ENCODE data around the gene RNF175.
"Not testable (repeated sequence)": the region's sequence is repeated elsewhere in the genome, so short reads cannot be mapped to it uniquely, and the experiment has no call there.

Gene RNF175

GRCh38 chr4:153669838-153670237, 90.0 kb downstream of the RNF175 start:
- DNase-seq: no peak

- DNase-seq: no peak
Measured at GRCh38 chr4:153668647-153669046, 91.2 kb downstream of the RNF175 start.

- not testable (repeated sequence) for DNase-seq
Measured at GRCh38 chr4:153666505-153666904, 93.3 kb downstream of the RNF175 start.

DNA sequence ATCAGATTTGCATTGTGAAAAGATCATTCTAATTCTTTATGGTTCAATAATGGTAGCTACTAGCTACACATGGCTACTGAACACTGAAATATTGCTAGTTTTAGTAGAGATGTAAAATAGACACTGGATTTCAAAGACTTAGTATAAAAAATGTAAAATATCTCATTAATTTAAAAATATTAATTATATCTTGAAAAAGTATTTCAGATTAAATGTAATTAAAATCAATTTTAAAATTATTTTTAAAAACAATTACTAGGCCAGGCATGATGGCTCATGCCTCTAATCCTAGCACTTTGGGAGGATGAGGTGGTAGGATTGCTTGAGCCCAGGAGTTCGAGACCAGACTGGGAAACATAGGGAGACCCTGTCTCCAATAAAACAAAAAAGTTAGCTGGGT, 96.2 kb downstream of the RNF175 start:
- no peak for DNase-seq

DNA sequence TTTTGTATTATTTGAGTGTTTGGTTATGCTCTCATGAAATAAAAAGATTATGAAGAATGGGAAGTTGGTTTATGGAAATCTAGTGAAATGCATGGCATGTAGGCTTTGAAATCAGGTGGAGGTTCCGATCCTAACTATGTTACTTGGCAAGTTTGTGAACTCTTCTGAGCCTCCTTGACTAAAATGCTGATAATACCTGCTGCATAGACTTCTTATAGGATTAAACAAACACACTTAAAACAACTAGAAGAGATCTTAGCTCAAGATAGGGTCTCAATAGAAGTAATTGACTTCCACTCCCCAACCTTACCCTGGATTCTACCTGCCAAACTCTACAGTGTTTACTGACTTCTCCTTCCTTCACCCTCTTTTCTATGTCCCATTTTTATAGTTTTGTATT, 97.9 kb downstream of the RNF175 start:
- no peak for DNase-seq

- no peak for DNase-seq
Measured at GRCh38 chr4:153661215-153661822, 98.5 kb downstream of the RNF175 start.

Measured in amniotic stem cell (primary cell).